Esophagus squamous epithelium (tissue), 5 donors: ENCODE data around the gene NBPF6. TPM values are rescaled to one million over a fixed set of nuclear protein-coding genes. Genes with fewer than 3 reads are reported as not detected.
"Not testable (repeated sequence)": the region's sequence is repeated elsewhere in the genome, so short reads cannot be mapped to it uniquely, and the experiment has no call there.

ENCODE experiments used
- DNase-seq: peaks from one replicate; lab custom pipeline; 2025; lab: John Stamatoyannopoulos, UW
- H3K27ac ChIP-seq, 4 donors: fragments of 200-600 bp; sonication (generic); one replicate each; pipeline ENCODE4 v1.5.1; 2016 to 2019; ENCODE audit warnings: mild to moderate bottlenecking in 1 of 4
- H3K27me3 ChIP-seq, 4 donors: fragments of 200-600 bp; sonication (generic); 1 replicate in 3 of 4; 2 replicates in 1 of 4; pipeline versions ENCODE4 v1.5.1 to v1.6.0; 2017 to 2021; ENCODE audit warnings: antibody characterized with exemption in 1 of 4
- H3K36me3 ChIP-seq, 3 donors: fragments of 200-600 bp; sonication (generic); one replicate each; pipeline ENCODE4 v1.5.1; 2016 to 2019
- H3K4me1 ChIP-seq, 3 donors: fragments of 200-600 bp; sonication (generic); one replicate each; pipeline ENCODE4 v1.5.1; 2017 to 2019
- H3K4me3 ChIP-seq, 4 donors: fragments of 200-600 bp; sonication (generic); 1 replicate in 3 of 4; 2 replicates in 1 of 4; pipeline ENCODE4 v1.5.1; 2016 to 2019; ENCODE audit warnings: mild to moderate bottlenecking in 2 of 4, moderate library complexity in 1 of 4
- H3K9me3 ChIP-seq, 3 donors: fragments of 200-600 bp; sonication (generic); one replicate each; pipeline ENCODE4 v1.5.1; 2016 to 2019
- POLR2A ChIP-seq, 4 donors: fragments of 450-650 bp; IDR thresholded peaks; one replicate each; pipeline ENCODE4 v1.6.1; 2017; ENCODE audit warnings: antibody characterized with exemption in 4 of 4, mild to moderate bottlenecking in 4 of 4, moderate library complexity in 3 of 4
- WGBS, 2 donors: methylation state at CpG; one replicate each; pipeline ENCODE4 v1.1.5; 2018; 5-methylcytosine and 5-hydroxymethylcytosine counted together
- intact Hi-C: fragments of 100-400 bp; cut with DNase I; formaldehyde crosslinking; loops from one replicate; pipeline ENCODE4 v1.15.0; 2022
- total RNA-seq, 4 donors: library from RNA; depleted of rRNA; stranded (reverse); fragments of >200 nt; gene quantifications; one replicate each; pipeline ENCODE4 v1.1.0, GENCODE V29; 2016
- TF ChIP-seq, protein P1 (sequence below), 6 experiments: fragments of 450-650 bp in 4 of 6; fragments of 200-600 bp in 2 of 6; sonication (generic) in 2 of 6; IDR thresholded peaks; one replicate each; pipeline ENCODE4 v1.5.1; 2016 to 2019; ENCODE audit warnings: antibody characterized with exemption in 6 of 6, mild to moderate bottlenecking in 4 of 6, moderate library complexity in 4 of 6
- donor health status: DM: yes; HTN: yes; CAD: no.

Gene NBPF6
- total RNA-seq, 4 donors from 2014 or later: not detected

- WGBS, 2 donors: 22 to 42% methylated on average over 2 to 3 of the region's 3 CpGs
- Histone ChIP-seq H3K9me3 (no peaks in the 10 kb centered on the region), H3K27ac (no peak overlapping the region), H3K4me1 (peaks cover 0 to 12% (median 0%) of the 10 kb centered on the region in 3 donors), H3K27me3 (peaks cover 0 to 4% (median 0%) of the 10 kb centered on the region in 4 donors), H3K36me3 (no peaks in the 10 kb centered on the region), H3K4me3 (no peak overlapping the region)
- DNase-seq: no peak
- intact Hi-C loops: loop anchor here (5.0 kb wide), 2 partner anchors 51 to 131 kb away; partner anchors contain the start of gene EEIG2
- TF ChIP-seq POLR2A (IDR thresholded peaks at IDR 0.05): no peak
- TF ChIP-seq, protein P1, sequence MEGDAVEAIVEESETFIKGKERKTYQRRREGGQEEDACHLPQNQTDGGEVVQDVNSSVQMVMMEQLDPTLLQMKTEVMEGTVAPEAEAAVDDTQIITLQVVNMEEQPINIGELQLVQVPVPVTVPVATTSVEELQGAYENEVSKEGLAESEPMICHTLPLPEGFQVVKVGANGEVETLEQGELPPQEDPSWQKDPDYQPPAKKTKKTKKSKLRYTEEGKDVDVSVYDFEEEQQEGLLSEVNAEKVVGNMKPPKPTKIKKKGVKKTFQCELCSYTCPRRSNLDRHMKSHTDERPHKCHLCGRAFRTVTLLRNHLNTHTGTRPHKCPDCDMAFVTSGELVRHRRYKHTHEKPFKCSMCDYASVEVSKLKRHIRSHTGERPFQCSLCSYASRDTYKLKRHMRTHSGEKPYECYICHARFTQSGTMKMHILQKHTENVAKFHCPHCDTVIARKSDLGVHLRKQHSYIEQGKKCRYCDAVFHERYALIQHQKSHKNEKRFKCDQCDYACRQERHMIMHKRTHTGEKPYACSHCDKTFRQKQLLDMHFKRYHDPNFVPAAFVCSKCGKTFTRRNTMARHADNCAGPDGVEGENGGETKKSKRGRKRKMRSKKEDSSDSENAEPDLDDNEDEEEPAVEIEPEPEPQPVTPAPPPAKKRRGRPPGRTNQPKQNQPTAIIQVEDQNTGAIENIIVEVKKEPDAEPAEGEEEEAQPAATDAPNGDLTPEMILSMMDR (IDR thresholded peaks at IDR 0.05): peak in 1 of 6 experiments; percentile 7
Measured at GRCh38 chr1:108511764-108512163, 61.6 kb downstream of the NBPF6 start.

DNA sequence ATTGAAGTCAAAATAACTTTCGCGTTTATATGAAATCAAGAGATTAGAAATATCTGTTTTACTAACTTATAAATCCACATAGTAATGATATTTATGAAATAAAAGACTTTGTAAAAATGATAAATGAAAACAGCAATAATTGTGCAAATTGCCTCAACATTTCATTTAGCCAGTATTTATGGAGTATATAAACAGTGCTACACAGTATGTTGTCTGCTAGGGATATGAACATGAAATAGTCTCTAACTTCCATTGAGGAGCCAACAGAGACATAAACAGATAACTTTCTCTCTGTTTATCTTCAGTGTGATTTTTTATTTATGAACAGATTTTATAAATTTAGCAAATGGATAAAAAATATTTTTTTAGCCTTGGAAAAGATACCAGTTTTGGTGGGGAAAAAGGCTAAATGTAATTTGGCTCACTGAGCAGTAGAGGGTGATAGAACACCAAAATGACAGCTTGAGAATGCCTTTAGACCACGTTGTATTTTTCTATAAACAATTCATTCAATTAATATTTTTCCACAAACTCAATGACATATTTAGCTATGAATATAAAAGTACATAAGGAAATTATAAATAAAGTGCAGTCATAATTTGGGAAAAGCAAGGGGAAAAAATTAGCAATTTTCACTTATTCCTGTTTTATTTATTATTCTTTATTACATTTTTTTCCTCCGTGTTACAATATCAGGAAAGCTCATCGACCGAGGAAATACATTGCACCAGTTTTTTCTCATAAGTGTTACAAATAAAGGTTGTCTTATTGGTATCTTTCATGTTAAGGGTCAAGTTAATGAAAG is 62.3 kb downstream of the NBPF6 start:
- no peak for TF ChIP-seq POLR2A (IDR thresholded peaks at IDR 0.05)
- TF ChIP-seq, protein P1 (IDR thresholded peaks at IDR 0.05): peak; percentile 48 to 87 (median 78)
- H3K4me3 ChIP-seq: no peak overlapping the region
- intact Hi-C loops: loop anchor here (5.0 kb wide), 2 partner anchors 50 to 130 kb away; partner anchors contain the start of gene EEIG2
- WGBS, 2 donors: 38 to 46% methylated on average over 6 of the region's 6 CpGs
- DNase-seq: no peak
- H3K27me3 ChIP-seq: peaks cover 0 to 4% (median 0%) of the 10 kb centered on the region in 4 donors
- H3K27ac ChIP-seq: no peak overlapping the region
- peaks cover 0 to 12% (median 0%) of the 10 kb centered on the region in 3 donors for H3K4me1 ChIP-seq
- H3K9me3 ChIP-seq: no peaks in the 10 kb centered on the region
- H3K36me3 ChIP-seq: no peaks in the 10 kb centered on the region

DNA sequence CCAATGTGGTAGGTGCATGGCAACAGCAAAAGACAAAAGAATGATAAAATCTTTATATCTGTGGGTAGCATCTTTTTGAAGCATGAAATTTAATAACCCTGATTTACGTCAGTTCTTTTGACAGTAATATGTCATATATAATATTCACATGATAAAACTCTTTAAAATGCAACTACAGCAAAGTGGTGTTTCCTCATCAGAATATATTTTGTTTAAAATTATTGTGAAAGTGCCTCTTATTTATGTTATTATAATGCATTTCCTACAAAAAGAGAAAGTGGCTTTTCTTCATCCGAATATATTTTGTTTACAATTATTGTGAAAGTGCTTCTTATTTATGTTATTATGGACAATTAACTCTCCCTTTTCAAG is 62.9 kb downstream of the NBPF6 start:
- H3K4me3 ChIP-seq: no peak overlapping the region
- no peaks in the 10 kb centered on the region for H3K9me3 ChIP-seq
- no peak for DNase-seq
- H3K36me3 ChIP-seq: no peaks in the 10 kb centered on the region
- intact Hi-C loops: loop anchor here (5.0 kb wide), 2 partner anchors 49 to 129 kb away; partner anchors contain the start of gene EEIG2
- H3K27me3 ChIP-seq: peaks cover 0 to 8% (median 0%) of the 10 kb centered on the region in 4 donors
- TF ChIP-seq, protein P1 (IDR thresholded peaks at IDR 0.05): no peak
- TF ChIP-seq POLR2A (IDR thresholded peaks at IDR 0.05): no peak
- no peak overlapping the region for H3K27ac ChIP-seq
- peaks cover 0 to 12% (median 0%) of the 10 kb centered on the region in 3 donors for H3K4me1 ChIP-seq
- WGBS, 2 donors: 48 to 61% methylated on average over 2 of the region's 2 CpGs

- not testable (repeated sequence) for H3K27ac ChIP-seq, H3K4me3 ChIP-seq, DNase-seq, H3K9me3 ChIP-seq, H3K36me3 ChIP-seq
- intact Hi-C loops: loop anchor here (5.0 kb wide), 2 partner anchors 48 to 128 kb away; partner anchors contain the start of gene EEIG2
- 87 to 90% methylated on average over 2 of the region's 2 CpGs for WGBS, 2 donors
- Histone ChIP-seq H3K27me3 (peaks cover 0 to 10% (median 0%) of the 10 kb centered on the region in 4 donors), H3K4me1 (peaks cover 0 to 12% (median 0%) of the 10 kb centered on the region in 3 donors)
Measured at GRCh38 chr1:108513914-108514313, 63.8 kb downstream of the NBPF6 start.

- H3K36me3 ChIP-seq, DNase-seq, intact Hi-C loops, H3K4me3 ChIP-seq, H3K27ac ChIP-seq, H3K4me1 ChIP-seq, H3K9me3 ChIP-seq: not testable (repeated sequence)
- H3K27me3 ChIP-seq: peaks cover 0 to 18% (median 0%) of the 10 kb centered on the region in 4 donors
- WGBS, 2 donors: 66 to 72% methylated on average over 5 of the region's 6 CpGs
Measured at GRCh38 chr1:108517301-108517897, 67.3 kb downstream of the NBPF6 start.

Other genes with a start within 250 kb of the NBPF6 start
- gene SLC25A24, start 250.0 kb upstream of the NBPF6 start, total RNA-seq: 10 to 100 TPM; 11.8 to 35.7 (median 28.8) TPM
- gene NBPF4, start 206.3 kb upstream of the NBPF6 start, total RNA-seq: under 1 TPM in 1 of 4 donors, not detected in 3; 0.41 TPM
- gene EEIG2, start 109.8 kb downstream of the NBPF6 start, total RNA-seq: 1 to 10 TPM; 3.9 to 9.7 (median 5.7) TPM
- gene HENMT1, start 210.8 kb downstream of the NBPF6 start, total RNA-seq: 1 to 10 TPM in 3 of 4 donors, under 1 TPM in 1; 0.80 to 4.6 (median 2.0) TPM
- 10 to 100 TPM; 14.4 to 38.1 (median 27.2) TPM for gene PRPF38B, start 242.0 kb downstream of the NBPF6 start, total RNA-seq